Smooth muscle cell (in vitro differentiated cells): ENCODE data around the gene IPO7. TPM values are rescaled to one million over a fixed set of nuclear protein-coding genes. Genes with fewer than 3 reads are reported as not detected.

ENCODE experiments used
- DNase-seq: peaks from one replicate; lab custom pipeline; 2025; ENCODE audit not compliant: unreplicated experiment; lab: John Stamatoyannopoulos, UW
- H2AFZ ChIP-seq: fragments of 200-600 bp; sonication (generic); 2 replicates; pipeline ENCODE4 v1.6.0; 2016; ENCODE audit warnings: antibody characterized with exemption, low read depth, mild to moderate bottlenecking
- H3F3A ChIP-seq: fragments of 200-600 bp; sonication (generic); 2 replicates; pipeline ENCODE4 v1.6.0; 2017; ENCODE audit warnings: antibody characterized with exemption, low read depth
- H3K27ac ChIP-seq: fragments of 200-600 bp; sonication (generic); 2 replicates; pipeline ENCODE4 v1.5.1; 2016; ENCODE audit warnings: low read depth, mild to moderate bottlenecking
- H3K27me3 ChIP-seq: fragments of 200-600 bp; sonication (generic); 2 replicates; pipeline ENCODE4 v1.6.1; 2016; ENCODE audit warnings: low read depth, mild to moderate bottlenecking
- H3K36me3 ChIP-seq: fragments of 200-600 bp; sonication (generic); 2 replicates; pipeline ENCODE4 v1.5.1; 2016; ENCODE audit warnings: low read depth
- H3K4me1 ChIP-seq: fragments of 200-600 bp; sonication (generic); 2 replicates; pipeline ENCODE4 v1.5.1; 2016; ENCODE audit warnings: low read depth
- H3K4me2 ChIP-seq: fragments of 200-600 bp; sonication (generic); 2 replicates; pipeline ENCODE4 v1.6.0; 2016; ENCODE audit warnings: mild to moderate bottlenecking
- H3K4me3 ChIP-seq: fragments of 200-600 bp; sonication (generic); 2 replicates; pipeline ENCODE4 v1.5.1; 2016; ENCODE audit warnings: mild to moderate bottlenecking
- H3K79me2 ChIP-seq: fragments of 200-600 bp; sonication (generic); 2 replicates; pipeline ENCODE4 v1.6.0; 2016; ENCODE audit warnings: low read depth, mild to moderate bottlenecking
- H3K9ac ChIP-seq: fragments of 200-600 bp; sonication (generic); 2 replicates; pipeline ENCODE4 v1.6.0; 2016; ENCODE audit warnings: low read depth
- H3K9me3 ChIP-seq: fragments of 200-600 bp; sonication (generic); replicated peaks from 2 replicates; pipeline ENCODE4 v1.5.1; 2016; ENCODE audit warnings: low read depth
- H4K20me1 ChIP-seq: fragments of 200-600 bp; sonication (generic); 2 replicates; pipeline ENCODE4 v1.6.0; 2016; ENCODE audit warnings: low read depth
- CTCF ChIP-seq: fragments of 200-600 bp; sonication (generic); IDR thresholded peaks from 2 replicates; pipeline ENCODE4 v1.5.1; 2017; ENCODE audit warnings: borderline replicate concordance, mild to moderate bottlenecking, antibody characterized with exemption; ENCODE audit not compliant: insufficient read depth, poor library complexity, severe bottlenecking
- WGBS: methylation state at CpG from one replicate; pipeline ENCODE4 v1.1.7; 2016; ENCODE audit warnings: low lambda C conversion rate; 5-methylcytosine and 5-hydroxymethylcytosine counted together
- polyA plus RNA-seq: library from polyadenylated mRNA; unstranded; fragments of >200 nt; fragmentation: Nextera tagmentation; extraction: Ambion mirVana; gene quantifications from 2 replicates; pipeline ENCODE4 v1.2.1, GENCODE V29; 2016
- total RNA-seq: library from RNA; depleted of rRNA; stranded (reverse); fragments of >200 nt; gene quantifications from 2 replicates; pipeline ENCODE4 v1.2.3, GENCODE V29; 2014

Gene IPO7
- total and polyA plus RNA-seq, 2 experiments from 2014 or later: 4.7 to 156 TPM

- no peaks in the 10 kb centered on the region for H3F3A ChIP-seq
- H3K4me2 ChIP-seq: peak overlapping the region; percentile 32
- peaks cover 6% of the 10 kb centered on the region for H3K4me1 ChIP-seq
- peak overlapping the region; percentile 25 for H2AFZ ChIP-seq
- H3K9me3 ChIP-seq: no peaks in the 10 kb centered on the region
- peak overlapping the region; percentile 41 for H3K9ac ChIP-seq
- no peaks in the 10 kb centered on the region for H4K20me1 ChIP-seq
- peak overlapping the region; percentile 54 for H3K27ac ChIP-seq
- WGBS: 91% methylated on average over 1 of the region's 1 CpG
- H3K4me3 ChIP-seq: no peak overlapping the region
- no peaks in the 10 kb centered on the region for H3K79me2 ChIP-seq
- TF ChIP-seq CTCF: no peak
- no peaks in the 10 kb centered on the region for H3K27me3 ChIP-seq
- no peak for DNase-seq
- H3K36me3 ChIP-seq: no peaks in the 10 kb centered on the region
Observed at GRCh38 chr11:9377036-9377435, 7.4 kb upstream of the IPO7 start.

GRCh38 chr11:9379041-9379440 lies 5.4 kb upstream of the IPO7 start:
- Histone ChIP-seq H3K36me3 (no peaks in the 10 kb centered on the region), H3K27me3 (no peaks in the 10 kb centered on the region), H3K4me3 (no peak overlapping the region), H3K4me2 (no peak overlapping the region), H3F3A (no peaks in the 10 kb centered on the region), H2AFZ (no peak overlapping the region), H3K9ac (no peak overlapping the region), H4K20me1 (no peaks in the 10 kb centered on the region), H3K79me2 (no peaks in the 10 kb centered on the region), H3K9me3 (no peaks in the 10 kb centered on the region), H3K27ac (no peak overlapping the region), H3K4me1 (peaks cover 6% of the 10 kb centered on the region)
- 90% methylated on average over 12 of the region's 12 CpGs for WGBS
- no peak for TF ChIP-seq CTCF
- no peak for DNase-seq

GRCh38 chr11:9380773-9381172 lies 3.7 kb upstream of the IPO7 start:
- 56% methylated on average over 2 of the region's 2 CpGs for WGBS

More at GRCh38 chr11:9380773-9381172, 3.7 kb upstream of the IPO7 start:
- Histone ChIP-seq H3K4me3 (no peak overlapping the region), H3K27me3 (no peaks in the 10 kb centered on the region), H2AFZ (peak overlapping the region; percentile 77), H3K4me2 (no peak overlapping the region), H3K27ac (peak overlapping the region; percentile 21), H3F3A (no peaks in the 10 kb centered on the region), H4K20me1 (peaks cover 8% of the 10 kb centered on the region), H3K36me3 (no peaks in the 10 kb centered on the region), H3K9me3 (no peaks in the 10 kb centered on the region), H3K79me2 (peaks cover 8% of the 10 kb centered on the region), H3K4me1 (peaks cover 8% of the 10 kb centered on the region), H3K9ac (no peak overlapping the region)
- no peak for TF ChIP-seq CTCF
- no peak for DNase-seq
